Upper lobe of left lung (tissue), 4 donors: ENCODE measurements around the gene MANBA.

Experiments
- CTCF ChIP-seq, 6 experiments: fragments of 450-650 bp in 4 of 6; fragments of 200-600 bp in 2 of 6; sonication (generic) in 2 of 6; IDR thresholded peaks; one replicate each; pipeline ENCODE4 v1.5.1; 2016 to 2019; ENCODE audit warnings: antibody characterized with exemption in 6 of 6
- POLR2A ChIP-seq, 4 donors: fragments of 450-650 bp; IDR thresholded peaks; one replicate each; pipeline ENCODE4 v1.5.1; 2016 to 2017; ENCODE audit warnings: antibody characterized with exemption in 4 of 4, mild to moderate bottlenecking in 2 of 4

GRCh38 chr4:102684610-102685052 lies 76.1 kb downstream of the MANBA start:
- no peak for TF ChIP-seq CTCF (IDR thresholded peaks at IDR 0.05)
- TF ChIP-seq POLR2A (IDR thresholded peaks at IDR 0.05) = no peak
